HG03175 (cell line): Measurements from ENCODE around the gene SMPDL3A.
"Not testable (repeated sequence)": the region's sequence is repeated elsewhere in the genome, so short reads cannot be mapped to it uniquely, and the experiment has no call there.

Experiments
- ATAC-seq: cut with Tn5 transposase; IDR thresholded peaks from one replicate; pipeline ENCODE4 v1.9.1; 2021; ENCODE audit warnings: mild to moderate bottlenecking, moderate library complexity; ENCODE audit not compliant: unreplicated experiment

SMPDL3A gene

GRCh38 chr6:122789182-122790027 is at the start of gene SMPDL3A:
TSS of gene SMPDL3A (plus strand) at chr6:122789258. CDS start at chr6:122789347, 89 bp downstream.
- ATAC-seq: peak; percentile 52

- ATAC-seq: no peak
Observed at GRCh38 chr6:122740091-122740490, 49.0 kb upstream of the SMPDL3A start.

- ATAC-seq: no peak
Observed at GRCh38 chr6:122740936-122741335, 48.1 kb upstream of the SMPDL3A start.

GRCh38 chr6:122744247-122744646 is 44.8 kb upstream of the SMPDL3A start:
- not testable (repeated sequence) for ATAC-seq

- not testable (repeated sequence) for ATAC-seq
Observed at GRCh38 chr6:122744856-122745255, 44.2 kb upstream of the SMPDL3A start.

GRCh38 chr6:122746688-122747087 is 42.4 kb upstream of the SMPDL3A start:
- ATAC-seq: no peak

- peak; percentile 39 for ATAC-seq
Observed at GRCh38 chr6:122747573-122747972, 41.5 kb upstream of the SMPDL3A start.

- ATAC-seq: not testable (repeated sequence)
Observed at GRCh38 chr6:122748945-122749344, 40.1 kb upstream of the SMPDL3A start.

GRCh38 chr6:122749451-122750050 is 39.5 kb upstream of the SMPDL3A start:
- ATAC-seq: no peak

GRCh38 chr6:122751326-122751725 is 37.7 kb upstream of the SMPDL3A start:
- peak; percentile 88 for ATAC-seq

- ATAC-seq: no peak
Observed at GRCh38 chr6:122752459-122752858, 36.6 kb upstream of the SMPDL3A start.

- ATAC-seq: no peak
Observed at GRCh38 chr6:122753000-122753687, 35.9 kb upstream of the SMPDL3A start.

- ATAC-seq: no peak
Observed at GRCh38 chr6:122753688-122754056, 35.4 kb upstream of the SMPDL3A start.

GRCh38 chr6:122754191-122754731 is 34.8 kb upstream of the SMPDL3A start:
- no peak for ATAC-seq

GRCh38 chr6:122755901-122756300 is 33.2 kb upstream of the SMPDL3A start:
- ATAC-seq: no peak

GRCh38 chr6:122758927-122759334 is 30.1 kb upstream of the SMPDL3A start:
- ATAC-seq: peak; percentile 97

- ATAC-seq: no peak
Observed at GRCh38 chr6:122760330-122760729, 28.7 kb upstream of the SMPDL3A start.

GRCh38 chr6:122766256-122766655 is 22.8 kb upstream of the SMPDL3A start:
- no peak for ATAC-seq

GRCh38 chr6:122770835-122771601 is 18.0 kb upstream of the SMPDL3A start:
- ATAC-seq: no peak

- ATAC-seq: no peak
Observed at GRCh38 chr6:122772724-122773415, 16.2 kb upstream of the SMPDL3A start.
